Activated naive CD8-positive, alpha-beta T cell treated with anti-CD3 and anti-CD28 coated beads, Interleukin-2, amount 10 ng/mL, durations not matched to agents 7 days and 5 days (primary cell): ENCODE measurements around the gene SNX8. TPM values are rescaled to one million over a fixed set of nuclear protein-coding genes. Genes with fewer than 3 reads are reported as not detected.

Experiments
- ATAC-seq: fragments of 150-1000 bp; cut with Tn5 transposase; one replicate; pipeline ENCODE4 v1.10.0; 2021; ENCODE audit warnings: low read depth, moderate library complexity
- POLR2A ChIA-PET: fragments of 350-600 bp; sonication (Branson Sonifier 250); formaldehyde crosslinking; loops from one replicate; lab custom pipeline; 2021; ENCODE audit warnings: antibody characterized with exemption; lab: Charles Lee
- DNase-seq: peaks from one replicate; pipeline ENCODE4 v3.0.0; 2021
- H3K27ac Mint-ChIP-seq: one replicate; pipeline ENCODE4 v1.8.0; 2022; ENCODE audit warnings: mild to moderate bottlenecking, mixed read lengths
- H3K27me3 Mint-ChIP-seq: one replicate; pipeline ENCODE4 v1.8.0; 2022; ENCODE audit warnings: mild to moderate bottlenecking, moderate library complexity, mixed read lengths
- H3K36me3 Mint-ChIP-seq: one replicate; pipeline ENCODE4 v1.8.0; 2021; ENCODE audit warnings: mild to moderate bottlenecking, mixed read lengths
- H3K4me1 Mint-ChIP-seq: one replicate; pipeline ENCODE4 v1.8.0; 2021; ENCODE audit warnings: mixed read lengths
- H3K4me3 Mint-ChIP-seq: one replicate; pipeline ENCODE4 v1.8.0; 2022; ENCODE audit warnings: mild to moderate bottlenecking, moderate library complexity, mixed read lengths
- H3K9me3 Mint-ChIP-seq: one replicate; pipeline ENCODE4 v1.8.0; 2021; ENCODE audit warnings: mixed read lengths
- total RNA-seq, 2 experiments: library from RNA; stranded (reverse); gene quantifications; one replicate each; pipeline ENCODE4 v1.2.3, GENCODE V29; 2021

The SNX8 gene, protein sequence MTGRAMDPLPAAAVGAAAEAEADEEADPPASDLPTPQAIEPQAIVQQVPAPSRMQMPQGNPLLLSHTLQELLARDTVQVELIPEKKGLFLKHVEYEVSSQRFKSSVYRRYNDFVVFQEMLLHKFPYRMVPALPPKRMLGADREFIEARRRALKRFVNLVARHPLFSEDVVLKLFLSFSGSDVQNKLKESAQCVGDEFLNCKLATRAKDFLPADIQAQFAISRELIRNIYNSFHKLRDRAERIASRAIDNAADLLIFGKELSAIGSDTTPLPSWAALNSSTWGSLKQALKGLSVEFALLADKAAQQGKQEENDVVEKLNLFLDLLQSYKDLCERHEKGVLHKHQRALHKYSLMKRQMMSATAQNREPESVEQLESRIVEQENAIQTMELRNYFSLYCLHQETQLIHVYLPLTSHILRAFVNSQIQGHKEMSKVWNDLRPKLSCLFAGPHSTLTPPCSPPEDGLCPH
- 10 to 100 TPM; 18.6 to 22.1 TPM for total RNA-seq

DNA sequence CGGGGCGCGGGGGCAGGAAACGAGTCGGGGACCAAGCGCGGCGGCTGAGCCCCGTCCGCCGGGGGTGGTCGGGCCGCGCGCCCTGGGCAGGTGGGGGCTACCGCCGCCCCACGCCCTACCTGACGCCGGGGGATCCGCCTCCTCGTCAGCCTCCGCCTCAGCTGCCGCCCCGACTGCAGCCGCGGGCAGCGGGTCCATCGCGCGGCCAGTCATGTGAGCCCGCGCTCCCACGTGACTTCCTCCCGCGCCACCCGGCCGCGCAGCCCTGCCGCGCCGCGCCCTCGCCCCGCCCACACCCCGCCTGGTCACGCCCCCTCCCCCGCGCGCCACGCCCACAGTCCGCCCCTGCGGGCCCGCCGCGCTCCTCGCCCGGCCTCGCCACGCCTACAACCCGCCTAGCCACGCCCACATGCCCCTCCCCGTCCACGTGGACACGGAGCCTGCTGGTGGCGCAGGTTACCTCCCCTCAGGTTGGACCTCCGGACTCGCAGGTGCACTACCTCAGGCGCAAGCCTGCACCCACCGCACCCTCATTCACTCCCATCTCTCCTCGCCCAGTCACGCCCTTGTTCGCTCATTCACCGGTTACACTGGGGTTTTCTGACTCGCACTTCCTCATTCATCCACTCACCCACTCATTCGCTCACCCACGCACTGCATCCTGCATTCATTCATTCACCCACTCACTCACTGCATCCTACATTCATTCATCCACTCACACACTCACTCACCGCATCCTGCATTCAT lies at the start of gene SNX8:
Gene SNX8 (minus strand): TSS at position 233 of the 747 bp plus-strand sequence. CDS start 20 bp downstream, at position 213.
- H3K27ac Mint-ChIP-seq = peak within 1 kb of the TSS; percentile 91
- H3K4me3 Mint-ChIP-seq = peak within 1 kb of the TSS; percentile 88
- POLR2A ChIA-PET = interaction anchor here (1.5 to 2.5 kb wide), 3 partner anchors 16 to 92 kb away, joined by 3 to 6 read pairs (median 5); partner anchors contain the start of genes MRM2 and NUDT1
- peaks cover 1% of the 10 kb centered on the region for H3K36me3 Mint-ChIP-seq
- peak; percentile 86 for ATAC-seq
- H3K4me1 Mint-ChIP-seq = peaks cover 14% of the 10 kb centered on the region
- H3K9me3 Mint-ChIP-seq = no peaks in the 10 kb centered on the region
- H3K27me3 Mint-ChIP-seq = no peaks in the 10 kb centered on the region
- peak; percentile 99 for DNase-seq

DNA sequence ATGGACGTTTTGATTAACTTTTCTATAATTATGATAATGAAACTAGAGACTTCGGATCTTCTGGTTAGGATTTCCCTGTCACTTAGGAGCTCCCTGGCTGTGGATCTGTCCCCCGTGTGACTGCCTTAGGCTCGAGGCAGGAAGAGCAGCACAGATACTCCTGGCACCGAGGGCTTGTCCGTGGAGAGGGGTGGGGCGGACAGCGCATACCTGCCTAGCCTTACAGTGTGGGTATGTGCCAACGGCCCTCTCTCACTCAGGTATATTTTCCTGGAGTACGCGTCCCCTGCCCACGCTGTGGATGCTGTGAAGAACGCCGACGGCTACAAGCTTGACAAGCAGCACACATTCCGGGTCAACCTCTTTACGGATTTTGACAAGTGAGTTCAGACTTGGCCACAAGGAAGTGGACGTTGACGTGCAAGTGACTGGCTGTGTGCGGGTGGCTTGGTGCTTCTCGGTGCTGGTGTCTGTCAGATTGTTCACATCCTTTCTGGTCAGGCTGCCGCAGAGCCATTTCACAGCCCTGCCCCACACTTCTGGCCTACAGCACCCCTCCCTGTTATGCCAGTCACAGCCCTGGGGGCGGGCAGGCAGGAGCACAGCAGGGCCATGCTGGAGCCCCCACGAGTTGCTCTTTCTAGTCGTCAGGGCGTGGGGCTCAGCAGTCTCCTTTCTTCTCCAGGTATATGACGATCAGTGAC lies 48.3 kb upstream of the SNX8 start:
- ATAC-seq = no peak
- no peaks in the 10 kb centered on the region for H3K9me3 Mint-ChIP-seq
- H3K4me3 Mint-ChIP-seq = no peak overlapping the region
- POLR2A ChIA-PET = no interaction called here
- no peak overlapping the region for H3K27ac Mint-ChIP-seq
- no peak for DNase-seq
- no peaks in the 10 kb centered on the region for H3K27me3 Mint-ChIP-seq
- H3K4me1 Mint-ChIP-seq = peaks cover 21% of the 10 kb centered on the region
- H3K36me3 Mint-ChIP-seq = peaks cover 31% of the 10 kb centered on the region

DNA sequence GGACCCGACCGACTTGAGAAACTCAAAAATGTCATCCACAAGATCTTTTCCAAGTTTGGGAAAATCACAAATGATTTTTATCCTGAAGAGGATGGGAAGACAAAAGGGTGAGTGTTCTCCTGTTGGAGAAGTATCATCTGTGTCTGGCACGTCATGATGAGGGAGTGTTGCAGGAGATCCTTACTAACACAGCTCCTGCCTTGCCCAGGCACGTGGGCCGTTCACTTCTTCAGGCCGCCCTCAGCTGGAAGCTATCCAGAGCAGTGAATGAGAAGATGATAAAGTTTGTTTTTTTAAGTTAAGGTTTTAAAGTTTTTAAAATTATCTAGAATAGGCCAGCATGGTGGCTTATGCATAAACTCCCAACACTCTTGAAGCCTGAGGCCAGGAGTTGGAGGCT lies 46.6 kb upstream of the SNX8 start:
- peaks cover 26% of the 10 kb centered on the region for H3K4me1 Mint-ChIP-seq
- H3K9me3 Mint-ChIP-seq = no peaks in the 10 kb centered on the region
- DNase-seq = no peak
- H3K36me3 Mint-ChIP-seq = peaks cover 33% of the 10 kb centered on the region
- H3K4me3 Mint-ChIP-seq = no peak overlapping the region
- no peak for ATAC-seq
- POLR2A ChIA-PET = no interaction called here
- no peaks in the 10 kb centered on the region for H3K27me3 Mint-ChIP-seq
- no peak overlapping the region for H3K27ac Mint-ChIP-seq

DNA sequence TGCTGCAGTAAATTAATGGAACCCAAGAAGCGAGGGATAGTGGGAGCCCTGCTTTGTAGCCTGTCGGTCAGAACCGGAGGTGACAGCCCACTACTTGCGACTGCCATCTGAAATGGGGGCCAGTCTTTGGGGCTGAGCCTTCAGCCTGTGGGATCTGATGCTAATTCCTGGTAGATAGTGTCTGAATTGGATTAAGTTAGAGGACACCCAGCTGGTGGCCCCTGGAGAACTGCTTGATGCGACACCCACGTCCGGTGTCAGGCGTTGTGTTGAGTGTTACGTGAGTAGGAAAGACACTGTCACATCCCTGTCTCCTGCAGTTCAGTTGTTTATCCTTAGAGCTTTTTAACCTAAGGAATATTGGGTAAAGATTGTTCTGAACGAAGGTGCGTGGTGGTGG lies 45.4 kb upstream of the SNX8 start:
- H3K27ac Mint-ChIP-seq = no peak overlapping the region
- ATAC-seq (no peak), DNase-seq (no peak)
- H3K36me3 Mint-ChIP-seq = peaks cover 27% of the 10 kb centered on the region
- H3K9me3 Mint-ChIP-seq = no peaks in the 10 kb centered on the region
- peaks cover 24% of the 10 kb centered on the region for H3K4me1 Mint-ChIP-seq
- H3K4me3 Mint-ChIP-seq = no peak overlapping the region
- POLR2A ChIA-PET = no interaction called here
- no peaks in the 10 kb centered on the region for H3K27me3 Mint-ChIP-seq

DNA sequence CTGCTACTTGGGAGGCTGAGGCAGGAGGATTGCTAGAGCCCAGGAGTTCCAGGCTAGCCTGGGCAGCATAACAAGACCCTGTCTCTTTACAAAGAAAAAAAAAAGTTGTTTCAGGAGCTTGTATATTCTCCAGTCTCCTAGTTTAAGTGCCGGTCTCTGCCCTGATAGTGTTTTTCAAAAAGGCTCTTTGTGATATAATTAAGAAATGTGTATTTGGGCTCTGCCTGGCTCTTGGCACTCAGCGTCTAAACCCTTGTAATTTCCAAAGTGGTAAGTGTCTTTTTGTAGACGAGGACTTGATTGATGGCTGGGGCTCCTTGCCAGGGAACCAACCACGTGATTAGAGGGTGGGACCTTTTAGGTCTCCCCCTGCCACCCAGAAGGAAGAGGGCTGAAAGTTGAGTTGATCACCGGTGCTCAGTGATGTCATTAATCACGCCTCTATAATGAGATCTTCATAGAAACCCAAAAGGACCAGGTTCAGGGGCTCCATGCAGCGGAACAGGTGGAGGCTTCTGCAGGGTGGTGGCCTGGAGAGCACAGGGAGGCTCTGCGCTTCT lies 44.8 kb upstream of the SNX8 start:
- Mint-ChIP-seq H3K4me1 (peaks cover 24% of the 10 kb centered on the region), H3K4me3 (no peak overlapping the region), H3K27ac (no peak overlapping the region), H3K9me3 (no peaks in the 10 kb centered on the region), H3K36me3 (peaks cover 27% of the 10 kb centered on the region), H3K27me3 (no peaks in the 10 kb centered on the region)
- DNase-seq (no peak), ATAC-seq (no peak)
- POLR2A ChIA-PET = no interaction called here

DNA sequence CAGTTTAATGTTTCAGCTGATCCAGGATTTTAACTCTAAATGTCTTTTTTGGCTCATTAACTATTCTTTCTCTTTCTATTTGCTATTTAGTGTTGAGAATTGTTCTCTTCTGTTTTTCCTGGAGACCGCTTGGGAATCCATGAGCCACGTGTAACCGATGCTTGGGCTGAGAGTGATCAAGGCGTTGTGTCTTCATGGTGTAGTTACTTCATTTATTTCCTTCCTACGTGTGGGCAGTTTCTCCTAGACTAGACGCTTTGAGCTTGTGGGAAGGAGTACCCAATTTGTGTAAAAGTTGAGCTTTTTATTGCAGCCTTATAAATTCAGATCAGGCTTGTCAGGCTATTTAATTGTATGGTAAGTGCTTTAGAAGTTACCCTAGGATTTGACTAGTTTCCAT lies 43.3 kb upstream of the SNX8 start:
- POLR2A ChIA-PET = interaction anchor here (0.8 kb wide), 1 partner anchor 49 kb away, joined by 5 read pairs; no protein-coding TSS in a partner anchor
- Mint-ChIP-seq H3K9me3 (no peaks in the 10 kb centered on the region), H3K36me3 (peaks cover 20% of the 10 kb centered on the region), H3K4me1 (peaks cover 26% of the 10 kb centered on the region), H3K27me3 (no peaks in the 10 kb centered on the region), H3K27ac (peak overlapping the region; percentile 2), H3K4me3 (no peak overlapping the region)
- DNase-seq (no peak), ATAC-seq (no peak)

DNA sequence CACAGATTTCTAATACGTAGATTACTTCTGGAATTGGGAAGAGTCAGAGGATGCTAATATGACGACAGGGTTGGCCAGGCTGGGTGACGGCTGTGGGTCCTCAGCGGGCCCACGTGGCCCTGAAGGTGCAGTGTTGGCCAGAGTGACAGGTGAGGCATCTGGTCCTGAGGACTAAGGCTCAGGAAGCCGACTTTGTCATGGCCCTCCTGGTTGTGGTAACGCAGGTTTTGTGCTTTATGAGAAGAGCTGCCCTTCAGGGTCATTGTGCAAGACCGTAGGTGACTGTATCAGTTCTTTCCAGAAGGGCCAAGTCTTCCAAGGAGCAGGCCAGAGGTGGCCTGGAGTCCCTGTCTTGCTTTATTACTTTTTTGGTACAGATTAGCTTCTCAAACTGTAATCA lies 42.9 kb upstream of the SNX8 start:
- Mint-ChIP-seq H3K4me3 (peak overlapping the region; percentile 37), H3K27me3 (no peaks in the 10 kb centered on the region), H3K9me3 (no peaks in the 10 kb centered on the region), H3K27ac (no peak overlapping the region), H3K4me1 (peaks cover 29% of the 10 kb centered on the region), H3K36me3 (peaks cover 18% of the 10 kb centered on the region)
- POLR2A ChIA-PET = interaction anchor here (0.8 kb wide), 1 partner anchor 49 kb away, joined by 5 read pairs; no protein-coding TSS in a partner anchor
- ATAC-seq (no peak), DNase-seq (no peak)

DNA sequence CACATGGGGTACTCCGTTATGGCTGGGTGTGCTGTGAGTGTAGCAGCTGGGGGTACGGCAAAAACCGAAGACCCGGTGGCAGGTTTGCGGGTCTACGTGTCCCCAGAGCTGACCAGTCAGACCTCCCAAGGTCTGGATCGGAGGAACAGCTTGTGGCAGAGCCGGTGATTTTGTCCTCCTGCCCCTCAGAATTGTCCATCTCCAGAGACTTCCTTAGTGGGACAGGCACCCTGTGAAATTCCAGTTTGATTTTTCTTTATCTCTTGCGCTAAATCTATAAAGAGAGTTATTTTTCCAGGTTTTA lies 41.4 kb upstream of the SNX8 start:
- ATAC-seq = no peak
- Mint-ChIP-seq H3K4me1 (peaks cover 28% of the 10 kb centered on the region), H3K27ac (peak overlapping the region; percentile 77), H3K27me3 (no peaks in the 10 kb centered on the region), H3K9me3 (no peaks in the 10 kb centered on the region), H3K4me3 (peak overlapping the region; percentile 87), H3K36me3 (peaks cover 14% of the 10 kb centered on the region)
- DNase-seq = no peak
- POLR2A ChIA-PET = interaction anchor here (0.9 to 3.7 kb wide), 5 partner anchors 11 to 166 kb away, joined by 3 to 38 read pairs (median 3); no protein-coding TSS in a partner anchor

DNA sequence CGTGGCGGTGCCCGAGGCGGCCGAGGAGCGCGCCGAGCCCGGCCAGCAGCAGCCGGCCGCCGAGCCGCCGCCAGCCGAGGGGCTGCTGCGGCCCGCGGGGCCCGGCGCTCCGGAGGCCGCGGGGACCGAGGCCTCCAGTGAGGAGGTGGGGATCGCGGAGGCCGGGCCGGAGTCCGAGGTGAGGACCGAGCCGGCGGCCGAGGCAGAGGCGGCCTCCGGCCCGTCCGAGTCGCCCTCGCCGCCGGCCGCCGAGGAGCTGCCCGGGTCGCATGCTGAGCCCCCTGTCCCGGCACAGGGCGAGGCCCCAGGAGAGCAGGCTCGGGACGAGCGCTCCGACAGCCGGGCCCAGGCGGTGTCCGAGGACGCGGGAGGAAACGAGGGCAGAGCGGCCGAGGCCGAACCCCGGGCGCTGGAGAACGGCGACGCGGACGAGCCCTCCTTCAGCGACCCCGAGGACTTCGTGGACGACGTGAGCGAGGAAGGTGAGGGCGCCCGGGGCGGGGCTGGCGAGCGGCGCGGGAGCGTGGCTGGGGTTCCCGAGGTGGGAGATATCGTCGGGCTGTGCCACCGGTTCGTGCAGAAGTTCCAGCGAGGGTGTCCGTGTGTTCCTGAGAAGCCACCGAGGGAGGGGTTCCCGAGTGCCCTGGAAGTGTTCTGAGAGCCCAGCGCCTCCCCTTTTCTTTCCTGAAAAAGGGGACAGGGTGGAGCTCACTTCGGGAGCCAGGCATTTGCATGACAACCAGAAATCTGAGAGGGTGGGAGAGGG lies 40.9 kb upstream of the SNX8 start:
- Mint-ChIP-seq H3K36me3 (peaks cover 9% of the 10 kb centered on the region), H3K9me3 (no peaks in the 10 kb centered on the region), H3K4me3 (peak overlapping the region; percentile 87), H3K27ac (peak overlapping the region; percentile 97), H3K4me1 (peaks cover 23% of the 10 kb centered on the region), H3K27me3 (no peaks in the 10 kb centered on the region)
- no peak for DNase-seq
- POLR2A ChIA-PET = interaction anchor here (1.0 to 3.7 kb wide), 6 partner anchors 45 to 166 kb away, joined by 3 to 38 read pairs (median 4); partner anchors contain the start of genes CHST12, MRM2 and NUDT1
- ATAC-seq = peak; percentile 13

DNA sequence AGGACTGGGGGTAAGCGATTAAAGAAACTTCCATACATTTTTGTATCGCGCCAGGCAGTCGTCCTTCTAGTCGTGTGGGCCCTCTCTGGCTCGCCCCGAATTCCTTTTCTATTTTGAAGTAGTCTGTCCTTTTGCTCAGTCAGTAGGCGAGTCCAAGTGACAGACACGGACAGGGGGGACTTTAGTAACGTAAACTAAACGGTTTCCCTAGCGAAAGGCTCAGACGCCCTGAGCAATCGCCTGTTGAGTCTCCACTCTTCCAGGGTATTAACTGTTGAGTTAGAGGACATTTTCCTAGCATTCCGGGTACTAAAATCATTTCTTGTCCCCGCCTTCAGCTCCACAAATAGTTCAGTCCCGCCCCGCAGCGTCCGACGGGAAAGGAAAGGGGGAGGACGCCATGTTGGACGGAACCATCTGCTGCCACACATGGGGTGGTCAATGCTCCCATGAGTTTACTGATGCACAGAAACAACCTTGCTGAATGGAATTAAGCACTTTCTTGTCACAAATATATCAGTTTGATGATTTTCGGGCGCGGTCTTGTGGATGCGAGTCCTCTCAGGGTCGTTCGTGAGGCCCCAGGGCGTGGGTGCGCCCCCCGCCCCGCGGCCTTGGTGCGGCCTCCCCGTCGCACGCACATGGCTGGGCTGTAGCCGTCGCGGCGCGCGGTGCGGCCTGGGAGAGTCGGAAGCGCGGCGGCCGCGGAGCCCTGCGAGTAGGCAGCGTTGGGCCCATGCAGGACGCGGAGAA lies 40.1 kb upstream of the SNX8 start, which contains the start of gene EIF3B:
Gene EIF3B (plus strand): TSS at position 642 of the 753 bp plus-strand sequence. CDS start 95 bp downstream, at position 737.
- POLR2A ChIA-PET = interaction anchor here (0.6 to 3.7 kb wide), 11 partner anchors 17 to 784 kb away, joined by 3 to 38 read pairs (median 4); partner anchors contain the start of genes CHST12, MAD1L1, MRM2 and NUDT1
- H3K9me3 Mint-ChIP-seq = no peaks in the 10 kb centered on the region
- H3K4me3 Mint-ChIP-seq = peak within 1 kb of the TSS; percentile 87
- peaks cover 9% of the 10 kb centered on the region for H3K36me3 Mint-ChIP-seq
- peak; percentile 91 for ATAC-seq
- peak within 1 kb of the TSS; percentile 97 for H3K27ac Mint-ChIP-seq
- peak; percentile 94 for DNase-seq
- no peaks in the 10 kb centered on the region for H3K27me3 Mint-ChIP-seq
- H3K4me1 Mint-ChIP-seq = peaks cover 17% of the 10 kb centered on the region

DNA sequence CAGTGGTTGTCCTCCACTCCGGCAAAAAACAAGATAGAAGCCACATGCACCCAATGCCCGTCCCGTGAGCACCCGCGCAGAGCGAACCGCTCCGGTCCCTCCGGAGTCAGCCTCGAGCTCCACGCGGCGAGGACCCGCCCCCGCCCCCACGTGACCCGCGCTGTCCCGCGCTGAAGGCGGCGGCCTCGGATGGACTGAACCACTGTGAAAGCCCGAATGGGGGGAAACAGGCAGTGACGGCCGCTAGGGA lies 39.6 kb upstream of the SNX8 start:
- Mint-ChIP-seq H3K27ac (peak overlapping the region; percentile 97), H3K4me3 (peak overlapping the region; percentile 79), H3K27me3 (no peaks in the 10 kb centered on the region), H3K4me1 (peaks cover 13% of the 10 kb centered on the region), H3K36me3 (peaks cover 8% of the 10 kb centered on the region), H3K9me3 (no peaks in the 10 kb centered on the region)
- POLR2A ChIA-PET = interaction anchor here (0.6 to 3.7 kb wide), 11 partner anchors 16 to 784 kb away, joined by 3 to 38 read pairs (median 4); partner anchors contain the start of genes CHST12, MAD1L1, MRM2 and NUDT1
- DNase-seq = peak; percentile 89
- ATAC-seq = peak; percentile 65
